GM15510 (cell line): ENCODE measurements around the gene OR5B3.

Experiments
- POLR2A ChIP-seq: IDR thresholded peaks from 3 replicates; pipeline ENCODE4 v1.6.1; 2011; ENCODE audit warnings: borderline replicate concordance; ENCODE audit not compliant: insufficient read length; ENCODE audit errors: extremely low read depth

The OR5B3 gene

DNA sequence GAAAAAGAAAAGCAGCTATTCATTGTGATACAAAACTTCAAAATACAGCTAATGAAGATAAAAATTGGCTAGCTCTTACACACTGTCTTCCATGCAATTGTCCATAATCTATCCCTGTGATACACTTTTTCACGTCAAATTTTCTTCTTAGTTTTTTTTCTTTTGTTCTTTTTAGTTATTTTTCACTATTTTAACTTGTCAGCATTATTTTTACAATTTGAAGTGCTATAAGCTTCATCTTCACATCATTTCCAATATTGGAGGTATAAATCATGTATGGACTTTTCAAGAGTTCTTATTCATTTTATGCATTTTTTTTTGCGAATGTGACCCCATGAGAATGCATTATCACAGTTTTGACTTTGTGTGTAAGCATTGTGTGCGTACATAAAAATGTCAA, 51.9 kb downstream of the OR5B3 start:
- TF ChIP-seq POLR2A = no peak
